ENCODE data around the gene FNIP1.
"Not testable (repeated sequence)": the region's sequence is repeated elsewhere in the genome, so short reads cannot be mapped to it uniquely, and the experiment has no call there.

The FNIP1 gene

GRCh38 chr5:131796793-131797693 lies at the start of gene FNIP1:
TSS of gene FNIP1 (minus strand) at chr5:131797017. CDS start at chr5:131796921, 96 bp downstream.
- FAIRE-seq (peak; percentile 99), DNase-seq (ENCODE audit: insufficient read length, low spot score) (peak; percentile 98)

GRCh38 chr5:131846536-131846935 lies 49.7 kb upstream of the FNIP1 start:
- no peak for DNase-seq (ENCODE audit: insufficient read length, low spot score)
- FAIRE-seq = no peak

GRCh38 chr5:131845828-131846227 lies 49.0 kb upstream of the FNIP1 start:
- FAIRE-seq (no peak), DNase-seq (ENCODE audit: insufficient read length, low spot score) (no peak)

GRCh38 chr5:131842971-131843370 lies 46.2 kb upstream of the FNIP1 start:
- DNase-seq (ENCODE audit: insufficient read length, low spot score); FAIRE-seq: not testable (repeated sequence)

- DNase-seq (ENCODE audit: insufficient read length, low spot score); FAIRE-seq: not testable (repeated sequence)
Measured at GRCh38 chr5:131832702-131833101, 35.9 kb upstream of the FNIP1 start.

GRCh38 chr5:131825404-131826013 lies 28.7 kb upstream of the FNIP1 start:
- FAIRE-seq = no peak

GRCh38 chr5:131824631-131825030 lies 27.8 kb upstream of the FNIP1 start:
- DNase-seq (ENCODE audit: insufficient read length, low spot score) = no peak
- FAIRE-seq = no peak

More at GRCh38 chr5:131825404-131826013, 28.7 kb upstream of the FNIP1 start:
- no peak for DNase-seq (ENCODE audit: insufficient read length, low spot score)

- no peak for DNase-seq (ENCODE audit: insufficient read length, low spot score)
- FAIRE-seq = no peak
Measured at GRCh38 chr5:131821221-131821620, 24.4 kb upstream of the FNIP1 start.

GRCh38 chr5:131818001-131818724 lies 21.3 kb upstream of the FNIP1 start:
- FAIRE-seq (no peak), DNase-seq (ENCODE audit: insufficient read length, low spot score) (no peak)

- peak; percentile 56 for DNase-seq (ENCODE audit: insufficient read length, low spot score)
Measured at GRCh38 chr5:131814990-131815389, 18.2 kb upstream of the FNIP1 start.

GRCh38 chr5:131812371-131813160 lies 15.7 kb upstream of the FNIP1 start:
- FAIRE-seq (no peak), DNase-seq (ENCODE audit: insufficient read length, low spot score) (no peak)

More at GRCh38 chr5:131814990-131815389, 18.2 kb upstream of the FNIP1 start:
- FAIRE-seq = no peak

GRCh38 chr5:131810510-131811249 lies 13.9 kb upstream of the FNIP1 start:
- no peak for FAIRE-seq
- no peak for DNase-seq (ENCODE audit: insufficient read length, low spot score)

- FAIRE-seq (no peak), DNase-seq (ENCODE audit: insufficient read length, low spot score) (no peak)
Measured at GRCh38 chr5:131795879-131796792, 681 bp downstream of the FNIP1 start.

- FAIRE-seq = no peak
- no peak for DNase-seq (ENCODE audit: insufficient read length, low spot score)
Measured at GRCh38 chr5:131795228-131795627, 1.6 kb downstream of the FNIP1 start.

- FAIRE-seq (no peak), DNase-seq (ENCODE audit: insufficient read length, low spot score) (no peak)
Measured at GRCh38 chr5:131794586-131794985, 2.2 kb downstream of the FNIP1 start.

GRCh38 chr5:131792896-131793295 lies 3.9 kb downstream of the FNIP1 start:
- no peak for FAIRE-seq
- no peak for DNase-seq (ENCODE audit: insufficient read length, low spot score)

GRCh38 chr5:131791866-131792265 lies 5.0 kb downstream of the FNIP1 start:
- no peak for FAIRE-seq
- DNase-seq (ENCODE audit: insufficient read length, low spot score) = no peak

GRCh38 chr5:131790550-131790949 lies 6.3 kb downstream of the FNIP1 start:
- DNase-seq (ENCODE audit: insufficient read length, low spot score) (no peak), FAIRE-seq (no peak)

GRCh38 chr5:131789765-131790164 lies 7.1 kb downstream of the FNIP1 start:
- FAIRE-seq = no peak
- no peak for DNase-seq (ENCODE audit: insufficient read length, low spot score)

Data from HTR-8/SVneo (cell line).